ENCODE data around the gene ANTXR1. TPM values are rescaled to one million over a fixed set of nuclear protein-coding genes. Genes with fewer than 3 reads are reported as not detected.

ANTXR1 gene
- total RNA-seq, 8 experiments from 2014 or later = 5.2 to 259 (median 39.8) TPM

GRCh38 chr2:69285379-69285894 lies 272.5 kb downstream of the ANTXR1 start:
- H3K4me3 ChIP-seq = no peak overlapping the region
- in situ Hi-C loops (cut with MboI; ENCODE audit: low pct_unique_long_range_greater_than_20kb in 2 of 9, low sequenced_read_pairs in 9 of 9, unreplicated experiment in 9 of 9) = loop anchor here in 1 of 9 experiments (25.0 kb wide), 1 partner anchor 273 kb away; the partner anchor contains the start of gene ANTXR1
- no peak overlapping the region for H3K27ac ChIP-seq
- WGBS, 10 experiments = 14 to 67% (median 45%) methylated on average over 1 to 3 of the region's 3 CpGs
- ATAC-seq (replicated peaks in 6 of 8) = no peak
- H3K4me1 ChIP-seq (replicated peaks in 1 of 2) = no peaks in the 10 kb centered on the region

- in situ Hi-C loops (cut with MboI; ENCODE audit: low pct_unique_long_range_greater_than_20kb in 2 of 9, low sequenced_read_pairs in 9 of 9, unreplicated experiment in 9 of 9) = loop anchor here in 1 of 9 experiments (25.0 kb wide), 1 partner anchor 275 kb away; the partner anchor contains the start of gene ANTXR1
- Histone ChIP-seq H3K27ac (no peak overlapping the region), H3K4me3 (no peak overlapping the region), H3K4me1 (replicated peaks in 1 of 2) (no peaks in the 10 kb centered on the region)
- ATAC-seq (replicated peaks in 6 of 8) = peak in 1 of 8 experiments; percentile 71
- WGBS, 10 experiments = 0 to 97% (median 77%) methylated on average over 1 to 5 of the region's 5 CpGs; no CpG with 5 or more reads in 2 of the 10 experiments
These were observed 274.6 kb downstream of the ANTXR1 start for GRCh38 chr2:69287544-69287943.

GRCh38 chr2:69288429-69288828 lies 275.4 kb downstream of the ANTXR1 start:
- no peak for ATAC-seq (replicated peaks in 6 of 8)
- H3K4me3 ChIP-seq = no peak overlapping the region
- WGBS, 10 experiments = 48 to 100% (median 88%) methylated on average over 1 of the region's 1 CpG
- no peak overlapping the region for H3K27ac ChIP-seq
- H3K4me1 ChIP-seq (replicated peaks in 1 of 2) = no peaks in the 10 kb centered on the region
- in situ Hi-C loops (cut with MboI; ENCODE audit: low pct_unique_long_range_greater_than_20kb in 2 of 9, low sequenced_read_pairs in 9 of 9, unreplicated experiment in 9 of 9) = loop anchor here in 1 of 9 experiments (25.0 kb wide), 1 partner anchor 276 kb away; the partner anchor contains the start of gene ANTXR1

GRCh38 chr2:69291004-69291650 lies 278.1 kb downstream of the ANTXR1 start:
- peak in 3 of 8 experiments; percentile 20 to 34 (median 29) for ATAC-seq (replicated peaks in 6 of 8)
- Histone ChIP-seq H3K4me3 (no peak overlapping the region), H3K27ac (no peak overlapping the region), H3K4me1 (replicated peaks in 1 of 2) (no peaks in the 10 kb centered on the region)
- in situ Hi-C loops (cut with MboI; ENCODE audit: low pct_unique_long_range_greater_than_20kb in 2 of 9, low sequenced_read_pairs in 9 of 9, unreplicated experiment in 9 of 9) = loop anchor here in 1 of 9 experiments (25.0 kb wide), 1 partner anchor 279 kb away; the partner anchor contains the start of gene ANTXR1

- no peak overlapping the region for H3K27ac ChIP-seq
- 83 to 100% (median 95%) methylated on average over 1 to 3 of the region's 3 CpGs; no CpG with 5 or more reads in 6 of the 10 experiments for WGBS, 10 experiments
- H3K4me1 ChIP-seq (replicated peaks in 1 of 2) = no peaks in the 10 kb centered on the region
- no peak for ATAC-seq (replicated peaks in 6 of 8)
- in situ Hi-C loops (cut with MboI; ENCODE audit: low pct_unique_long_range_greater_than_20kb in 2 of 9, low sequenced_read_pairs in 9 of 9, unreplicated experiment in 9 of 9) = loop anchor here in 1 of 9 experiments (25.0 kb wide), 1 partner anchor 279 kb away; the partner anchor contains the start of gene ANTXR1
- H3K4me3 ChIP-seq = no peak overlapping the region
These were observed 278.7 kb downstream of the ANTXR1 start for GRCh38 chr2:69291721-69292120.

- in situ Hi-C loops (cut with MboI; ENCODE audit: low pct_unique_long_range_greater_than_20kb in 2 of 9, low sequenced_read_pairs in 9 of 9, unreplicated experiment in 9 of 9) = loop anchor here in 1 of 9 experiments (25.0 kb wide), 1 partner anchor 280 kb away; the partner anchor contains the start of gene ANTXR1
- no peak overlapping the region for H3K4me3 ChIP-seq
- no peak overlapping the region for H3K27ac ChIP-seq
- no peaks in the 10 kb centered on the region for H3K4me1 ChIP-seq (replicated peaks in 1 of 2)
- 55 to 92% (median 76%) methylated on average over 1 to 3 of the region's 3 CpGs; no CpG with 5 or more reads in 4 of the 10 experiments for WGBS, 10 experiments
- no peak for ATAC-seq (replicated peaks in 6 of 8)
These were observed 279.3 kb downstream of the ANTXR1 start for GRCh38 chr2:69292256-69292655.

- 20 to 83% (median 78%) methylated on average over 1 to 3 of the region's 3 CpGs; no CpG with 5 or more reads in 6 of the 10 experiments for WGBS, 10 experiments
- ATAC-seq (replicated peaks in 6 of 8) = no peak
- Histone ChIP-seq H3K4me1 (replicated peaks in 1 of 2) (no peaks in the 10 kb centered on the region), H3K4me3 (no peak overlapping the region), H3K27ac (no peak overlapping the region)
- in situ Hi-C loops (cut with MboI; ENCODE audit: low pct_unique_long_range_greater_than_20kb in 2 of 9, low sequenced_read_pairs in 9 of 9, unreplicated experiment in 9 of 9) = loop anchor here in 1 of 9 experiments (25.0 kb wide), 1 partner anchor 284 kb away; the partner anchor contains the start of gene ANTXR1
These were observed 283.4 kb downstream of the ANTXR1 start for GRCh38 chr2:69296421-69296820.

GRCh38 chr2:69297216-69297615 lies 284.2 kb downstream of the ANTXR1 start:
- ATAC-seq (replicated peaks in 6 of 8) = peak in 2 of 8 experiments; percentile 67 to 79
- Histone ChIP-seq H3K4me3 (no peak overlapping the region), H3K4me1 (replicated peaks in 1 of 2) (no peaks in the 10 kb centered on the region), H3K27ac (no peak overlapping the region)
- 50 to 89% (median 73%) methylated on average over 1 to 5 of the region's 12 CpGs; no CpG with 5 or more reads in 6 of the 10 experiments for WGBS, 10 experiments
- in situ Hi-C loops (cut with MboI; ENCODE audit: low pct_unique_long_range_greater_than_20kb in 2 of 9, low sequenced_read_pairs in 9 of 9, unreplicated experiment in 9 of 9) = loop anchor here in 1 of 9 experiments (25.0 kb wide), 1 partner anchor 285 kb away; the partner anchor contains the start of gene ANTXR1

- Histone ChIP-seq H3K27ac (no peak overlapping the region), H3K4me1 (replicated peaks in 1 of 2) (no peaks in the 10 kb centered on the region), H3K4me3 (no peak overlapping the region)
- in situ Hi-C loops (cut with MboI; ENCODE audit: low pct_unique_long_range_greater_than_20kb in 2 of 9, low sequenced_read_pairs in 9 of 9, unreplicated experiment in 9 of 9) = loop anchor here in 1 of 9 experiments (25.0 kb wide), 1 partner anchor 286 kb away; the partner anchor contains the start of gene ANTXR1
- ATAC-seq (replicated peaks in 6 of 8) = peak in 2 of 8 experiments; percentile 28 to 35
- WGBS, 10 experiments = 0 to 100% (median 63%) methylated on average over 1 to 6 of the region's 7 CpGs; no CpG with 5 or more reads in 3 of the 10 experiments
These were observed 285.3 kb downstream of the ANTXR1 start for GRCh38 chr2:69298261-69298660.

- Histone ChIP-seq H3K4me3 (no peak overlapping the region), H3K27ac (no peak overlapping the region), H3K4me1 (replicated peaks in 1 of 2) (no peaks in the 10 kb centered on the region)
- in situ Hi-C loops (cut with MboI; ENCODE audit: low pct_unique_long_range_greater_than_20kb in 2 of 9, low sequenced_read_pairs in 9 of 9, unreplicated experiment in 9 of 9) = loop anchor here in 1 of 9 experiments (25.0 kb wide), 1 partner anchor 287 kb away; the partner anchor contains the start of gene ANTXR1
- peak in 1 of 8 experiments; percentile 48 for ATAC-seq (replicated peaks in 6 of 8)
- WGBS, 10 experiments = 0 to 94% (median 89%) methylated on average over 2 to 3 of the region's 4 CpGs; no CpG with 5 or more reads in 5 of the 10 experiments
These were observed 285.9 kb downstream of the ANTXR1 start for GRCh38 chr2:69298862-69299261.

Other genes starting within 250 kb of the ANTXR1 start
- under 1 TPM in 3 of 8 experiments, not detected in 5; 0.17 to 0.27 (median 0.24) TPM for gene BMP10, start 141.8 kb upstream of the ANTXR1 start, total RNA-seq
- under 1 TPM in 3 of 8 experiments, not detected in 5; 0.25 to 0.47 (median 0.27) TPM for gene GKN2, start 60.3 kb upstream of the ANTXR1 start, total RNA-seq
- under 1 TPM in 1 of 8 experiments, not detected in 7; 0.66 TPM for gene GKN1, start 38.5 kb upstream of the ANTXR1 start, total RNA-seq

Data from motor neuron (in vitro differentiated cells).